SIG-M5 (cell line): ENCODE measurements around the gene IFIT2.
"Not testable (repeated sequence)": the region's sequence is repeated elsewhere in the genome, so short reads cannot be mapped to it uniquely, and the experiment has no call there.

Experiments used
- DNase-seq: peaks from one replicate; lab custom pipeline; 2025; lab: John Stamatoyannopoulos, UW

IFIT2 gene

GRCh38 chr10:89342206-89342958 lies 40.5 kb downstream of the IFIT2 start:
- no peak for DNase-seq

- no peak for DNase-seq
Measured at GRCh38 chr10:89343089-89343767, 41.4 kb downstream of the IFIT2 start.

- no peak for DNase-seq
Measured at GRCh38 chr10:89344156-89344555, 42.3 kb downstream of the IFIT2 start.

GRCh38 chr10:89345367-89346000 lies 43.6 kb downstream of the IFIT2 start:
- DNase-seq = no peak

DNA sequence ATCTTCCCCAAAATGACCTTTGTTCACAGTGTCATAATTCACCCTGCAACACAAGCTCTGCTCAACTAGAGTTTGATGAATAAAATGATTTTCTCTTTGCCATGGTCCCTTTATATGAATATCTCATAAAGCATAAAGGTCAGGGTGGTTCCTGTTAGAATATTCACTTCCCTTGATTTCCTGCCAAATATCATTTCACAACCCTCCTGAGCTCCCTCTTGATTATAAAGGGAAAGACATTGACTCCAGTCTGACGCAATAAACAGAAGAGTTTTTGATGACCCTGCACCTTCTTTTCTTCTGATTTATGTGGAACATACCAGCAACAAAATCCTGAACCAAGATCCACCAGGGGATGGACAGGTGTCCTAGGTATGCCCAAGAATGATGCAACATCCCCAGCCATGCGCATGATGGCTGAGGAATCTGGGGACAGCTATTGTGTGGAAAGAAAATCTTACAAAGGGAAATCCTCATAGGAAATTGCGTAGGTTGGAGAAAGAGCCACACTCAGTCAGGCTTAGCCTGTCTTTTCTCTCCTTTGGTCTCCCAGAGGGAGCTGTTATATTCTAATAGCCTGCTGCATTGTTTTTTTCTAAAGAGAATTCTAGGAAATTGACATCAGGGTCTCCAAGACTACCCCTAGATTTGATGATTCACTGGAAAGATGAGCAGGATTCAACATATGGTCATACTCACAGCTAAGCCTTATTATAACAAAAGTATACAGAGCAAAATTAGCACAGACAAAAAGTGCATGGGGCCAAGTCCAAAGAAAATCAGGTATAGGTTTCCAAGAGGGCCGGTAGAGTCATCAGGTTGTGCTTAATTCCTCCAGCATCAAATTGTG lies 44.8 kb downstream of the IFIT2 start:
- DNase-seq = no peak

- no peak for DNase-seq
Measured at GRCh38 chr10:89347701-89348457, 46.0 kb downstream of the IFIT2 start.

GRCh38 chr10:89348481-89348880 lies 46.6 kb downstream of the IFIT2 start:
- no peak for DNase-seq

GRCh38 chr10:89348975-89349374 lies 47.1 kb downstream of the IFIT2 start:
- no peak for DNase-seq

DNA sequence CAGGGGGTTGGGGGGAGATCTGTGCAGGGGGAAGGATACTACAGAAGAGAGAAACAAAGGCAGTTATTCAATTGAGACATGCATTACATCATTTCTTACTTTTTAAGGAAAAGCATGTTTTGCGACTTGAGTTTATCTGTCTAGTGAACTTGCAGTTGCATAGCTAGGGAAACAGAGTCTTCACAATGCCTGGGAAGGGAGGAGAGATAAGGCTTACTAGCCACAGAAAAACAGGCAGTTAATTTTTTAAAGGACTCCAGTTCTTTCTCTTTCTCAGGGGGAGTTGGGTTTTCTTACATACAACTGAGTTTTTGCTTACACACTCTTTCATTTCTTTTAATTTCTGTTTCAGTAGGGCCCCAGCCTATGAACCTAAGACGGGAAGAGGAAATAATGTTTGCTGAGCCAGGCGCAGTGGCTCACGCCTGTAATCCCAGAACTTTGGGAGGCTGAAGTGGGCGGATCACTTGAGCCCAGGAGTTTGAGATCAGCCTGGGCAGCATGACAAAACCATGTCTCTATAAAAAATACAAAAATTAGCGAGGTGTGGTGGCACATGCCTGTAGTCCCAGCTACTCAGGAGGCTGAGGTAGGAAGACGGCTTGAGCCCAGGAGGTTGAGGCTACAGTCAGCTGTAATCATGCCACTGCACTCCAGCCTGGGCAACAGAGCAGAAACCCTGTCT lies 48.9 kb downstream of the IFIT2 start:
- DNase-seq = not testable (repeated sequence)

- DNase-seq = no peak
Measured at GRCh38 chr10:89351412-89351779, 49.5 kb downstream of the IFIT2 start.

GRCh38 chr10:89351780-89352597 lies 50.1 kb downstream of the IFIT2 start:
- DNase-seq = no peak

- no peak for DNase-seq
Measured at GRCh38 chr10:89352802-89353201, 51.0 kb downstream of the IFIT2 start.

DNA sequence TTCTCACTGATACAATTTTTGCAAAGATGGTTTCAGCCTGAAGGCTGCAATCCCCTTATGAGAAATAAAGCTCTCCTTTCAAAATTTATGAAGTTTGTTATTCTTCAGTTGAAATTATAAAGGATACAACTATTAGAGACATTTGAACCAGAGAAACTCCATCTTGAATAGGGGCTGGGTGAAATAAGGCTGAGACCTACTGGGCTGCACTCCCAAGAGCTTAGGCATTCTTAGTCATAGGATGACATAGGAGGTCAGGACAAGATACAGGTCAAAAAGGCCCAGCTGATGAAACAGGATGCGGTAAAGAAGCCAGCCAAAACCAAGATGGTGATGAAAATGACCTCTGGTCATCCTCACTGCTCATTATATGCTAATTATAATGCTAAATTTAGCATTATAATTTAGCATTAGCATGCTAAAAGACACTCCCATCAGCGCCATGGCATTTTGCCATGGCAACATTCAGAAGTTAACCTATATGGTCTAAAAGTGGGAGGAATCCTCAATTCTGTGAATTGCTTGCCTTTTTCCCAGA lies 53.6 kb downstream of the IFIT2 start:
- DNase-seq = no peak

- DNase-seq = no peak
Measured at GRCh38 chr10:89357096-89357495, 55.2 kb downstream of the IFIT2 start.

DNA sequence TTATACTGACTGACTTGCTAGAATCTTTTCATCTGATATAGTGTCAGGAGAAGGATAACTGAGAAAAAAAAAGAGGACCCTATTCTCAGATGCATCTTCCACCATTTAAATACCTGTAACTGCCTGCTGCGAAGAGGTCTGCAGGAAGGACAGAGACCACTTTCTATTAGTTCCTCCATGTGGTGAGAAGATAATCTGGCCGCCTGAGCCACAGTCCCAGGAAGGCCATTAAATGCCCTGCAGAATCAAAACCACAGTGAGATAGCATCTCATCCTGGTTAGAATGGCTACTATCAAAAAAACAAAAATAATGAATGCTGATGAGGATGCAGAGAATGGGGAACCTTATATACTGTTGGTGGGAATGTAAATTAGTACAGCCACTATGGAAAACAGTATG lies 56.1 kb downstream of the IFIT2 start:
- no peak for DNase-seq
